Measurements from ENCODE around the gene ALK.

Gene ALK

DNA sequence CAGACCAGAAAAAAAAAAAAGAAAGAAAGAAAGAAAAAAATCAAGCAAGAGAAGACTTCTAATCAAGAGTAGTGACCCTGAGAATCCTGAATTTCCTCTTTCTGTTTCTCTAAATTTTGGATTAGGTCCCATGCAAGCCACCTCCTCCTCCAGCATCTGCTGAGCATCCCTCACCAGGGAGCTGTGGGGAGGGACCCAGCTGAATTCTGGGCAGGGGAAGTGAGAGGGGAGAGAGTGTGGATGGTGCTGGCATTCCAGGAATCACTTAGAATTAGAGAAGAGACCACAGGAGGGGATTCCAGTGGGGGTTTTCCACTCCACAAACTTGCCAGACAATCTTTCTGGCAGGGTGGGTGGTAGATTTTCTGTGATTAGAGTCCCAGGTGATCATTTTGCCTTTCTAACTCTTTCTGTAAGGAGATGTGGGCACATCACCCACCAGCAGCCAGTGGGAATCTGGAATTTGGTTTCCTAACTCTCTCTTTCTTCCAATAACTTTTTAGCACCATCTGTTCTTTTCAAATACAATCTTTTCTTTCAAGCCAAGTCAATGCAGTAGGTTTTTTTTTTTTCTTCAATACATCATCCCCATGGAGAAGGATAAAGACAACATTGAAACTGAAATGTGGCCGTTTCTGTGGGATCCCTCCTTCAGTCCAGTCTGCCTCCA lies 526.9 kb downstream of the ALK start:
- no peak for DNase-seq

DNA sequence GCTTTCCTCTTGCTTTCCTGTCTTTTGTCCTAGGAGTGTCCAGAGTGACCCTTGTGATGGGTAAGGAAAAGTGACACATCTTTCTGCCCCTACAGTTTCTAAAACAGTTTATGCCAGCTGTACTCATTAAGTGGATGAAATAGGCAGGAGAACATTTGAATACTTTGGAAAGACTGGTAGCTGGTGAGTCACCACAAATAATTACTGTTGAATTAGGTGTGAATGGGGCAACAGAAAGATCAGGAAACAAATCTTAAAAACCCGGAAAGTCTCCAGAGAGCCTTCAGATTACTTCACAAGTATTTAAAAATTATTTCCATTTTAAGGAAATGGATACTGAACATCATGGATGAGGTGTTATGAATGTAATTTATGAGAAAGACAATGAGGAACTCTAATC lies 527.7 kb downstream of the ALK start:
- DNase-seq: no peak

DNA sequence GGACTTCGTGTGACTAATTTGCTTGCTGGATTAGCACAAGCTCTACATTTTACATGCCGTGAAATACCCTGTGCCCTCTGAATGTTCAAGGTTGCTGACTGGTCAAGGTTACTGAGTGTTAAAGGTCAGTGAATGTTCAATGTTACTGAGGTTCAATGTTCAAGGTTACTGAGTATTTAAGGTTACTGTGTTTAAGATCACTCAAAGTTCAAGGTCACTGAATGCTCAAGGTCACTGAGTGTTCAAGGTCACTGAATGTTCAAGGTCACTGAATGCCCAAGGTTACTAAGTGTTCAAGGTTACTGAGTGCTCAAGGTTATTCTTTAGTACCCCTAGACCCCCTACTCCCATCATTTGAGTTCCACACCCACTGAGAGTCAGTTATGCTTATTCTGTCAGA lies 528.6 kb downstream of the ALK start:
- DNase-seq: no peak

DNA sequence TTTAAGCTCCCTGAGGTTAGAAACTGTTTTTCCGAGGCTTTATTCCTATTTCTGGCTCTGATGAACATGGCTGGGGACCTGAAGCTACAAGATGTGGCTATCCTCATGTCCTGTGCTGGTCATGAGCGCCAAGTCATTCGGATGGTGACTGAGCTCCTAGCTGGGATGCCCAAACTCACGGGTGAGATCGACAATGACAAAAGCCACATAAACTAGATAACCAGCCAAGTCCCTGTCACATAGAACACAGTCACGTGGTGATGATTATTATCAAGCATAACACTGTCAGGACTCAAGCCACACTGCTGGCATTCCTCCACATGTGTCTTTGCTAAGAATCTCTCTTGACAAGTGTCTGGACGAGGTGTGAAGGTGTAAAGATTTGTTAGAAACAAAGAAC lies 531.2 kb downstream of the ALK start:
- no peak for DNase-seq

DNA sequence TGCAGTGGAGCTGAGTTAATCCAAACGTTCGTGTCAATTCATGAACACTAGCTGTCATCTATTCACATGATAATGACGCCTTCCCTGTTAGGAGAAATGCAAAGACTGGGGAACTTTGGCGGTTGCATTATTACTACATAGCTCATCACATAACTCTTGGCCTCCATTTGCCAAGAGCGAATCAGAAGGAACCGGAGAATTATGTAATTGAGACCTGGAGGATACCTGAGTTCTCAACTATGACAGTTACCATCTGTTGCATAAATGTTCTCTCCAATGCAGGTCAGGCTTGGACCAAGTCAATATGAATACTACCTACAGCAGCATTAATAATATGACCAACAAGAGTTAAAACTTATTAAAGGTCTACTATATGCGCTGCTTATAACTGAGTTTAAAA lies 531.7 kb downstream of the ALK start:
- DNase-seq: no peak

DNA sequence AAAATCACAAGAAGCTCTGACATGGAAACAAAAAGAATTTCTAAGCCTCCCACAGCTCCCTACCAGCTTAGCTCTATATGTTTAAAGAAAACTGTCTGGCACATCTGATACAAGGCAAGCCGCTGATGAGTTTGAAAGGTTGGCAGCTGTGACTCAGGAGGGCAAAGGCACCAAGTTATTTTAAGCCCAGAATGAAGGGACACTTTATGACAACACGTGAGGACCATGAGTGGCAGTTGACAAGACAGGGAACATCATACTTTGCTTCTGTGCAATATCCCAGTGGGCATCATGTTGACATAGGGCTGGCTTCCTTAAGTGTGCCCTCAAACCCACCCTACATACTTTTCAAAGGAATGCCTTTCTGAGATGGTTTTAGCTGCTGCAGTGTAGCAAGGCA lies 533.3 kb downstream of the ALK start:
- no peak for DNase-seq

DNA sequence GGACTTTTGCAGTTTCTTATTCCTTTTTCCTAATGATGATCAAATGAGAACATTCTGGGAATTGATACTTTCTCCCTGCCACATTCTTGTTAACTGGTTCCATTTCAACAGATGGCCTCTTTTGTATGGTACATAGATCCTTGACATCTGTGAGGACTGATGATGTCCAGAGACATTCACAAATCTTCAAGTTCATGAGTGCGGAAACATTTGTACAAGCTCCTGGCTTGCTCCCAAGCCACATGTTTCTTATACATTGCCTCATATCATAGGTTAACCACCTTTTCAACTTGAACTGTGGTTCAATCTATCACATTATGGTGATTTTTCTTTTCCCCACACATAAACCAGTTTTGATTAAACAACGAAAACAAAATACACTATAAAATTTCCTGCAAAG lies 538.9 kb downstream of the ALK start:
- no peak for DNase-seq

DNA sequence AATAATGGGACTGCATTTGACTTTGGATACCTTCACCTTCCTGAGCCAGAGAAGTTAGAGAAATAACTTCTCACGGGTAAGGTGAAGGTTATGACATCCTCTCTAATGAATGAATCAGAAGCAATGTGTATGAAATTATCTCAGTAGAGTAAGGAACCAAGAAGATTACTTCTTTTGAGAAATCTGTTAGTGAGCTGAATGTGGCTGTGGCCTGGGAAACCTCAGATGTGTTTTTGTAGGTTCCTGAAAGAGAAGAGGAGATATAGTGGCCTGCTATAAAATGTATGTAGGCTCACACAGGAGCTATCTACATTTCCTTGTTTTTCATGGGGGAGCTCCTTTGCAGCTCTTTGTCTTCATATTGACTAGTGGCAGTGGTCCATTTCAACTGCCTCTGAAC lies 543.6 kb downstream of the ALK start:
- DNase-seq: no peak

DNA sequence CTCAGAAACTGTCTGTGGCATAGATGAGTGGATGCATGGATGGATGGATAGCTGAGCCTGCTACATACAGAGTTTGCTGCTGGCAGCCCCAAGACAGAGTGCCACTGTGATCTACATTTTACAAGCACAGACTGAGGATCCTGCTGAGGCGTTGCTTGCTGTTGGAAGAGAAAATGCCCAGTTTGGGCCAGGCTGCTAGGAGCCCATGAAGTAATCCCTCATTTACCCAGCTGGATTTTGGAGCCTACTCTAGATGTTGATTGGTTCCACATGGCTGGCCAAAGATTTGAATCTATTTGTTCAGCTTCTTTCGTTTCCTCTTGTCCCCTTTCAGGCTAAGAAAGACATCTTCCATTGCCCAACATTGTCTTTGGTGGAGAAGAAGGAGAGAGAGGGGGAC lies 544.8 kb downstream of the ALK start:
- no peak for DNase-seq

DNA sequence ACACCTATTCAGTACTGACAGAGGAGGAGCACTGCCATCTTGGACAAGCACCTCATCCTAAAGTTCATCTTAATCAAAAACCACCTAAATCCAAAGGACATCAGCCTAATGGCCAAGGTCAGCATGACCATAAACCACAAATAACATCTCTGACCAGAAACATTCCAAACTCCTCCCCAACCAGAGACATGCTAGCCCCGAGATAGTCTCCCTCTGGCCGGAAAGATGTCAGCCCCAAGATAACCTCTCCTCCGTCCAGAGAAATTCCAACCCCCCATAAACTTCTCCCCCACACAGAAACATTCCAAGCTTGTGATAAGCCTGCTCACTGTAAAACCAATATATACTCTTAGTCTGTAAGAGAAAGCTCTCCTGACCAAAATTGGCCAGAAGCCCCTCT lies 545.5 kb downstream of the ALK start:
- no peak for DNase-seq

DNA sequence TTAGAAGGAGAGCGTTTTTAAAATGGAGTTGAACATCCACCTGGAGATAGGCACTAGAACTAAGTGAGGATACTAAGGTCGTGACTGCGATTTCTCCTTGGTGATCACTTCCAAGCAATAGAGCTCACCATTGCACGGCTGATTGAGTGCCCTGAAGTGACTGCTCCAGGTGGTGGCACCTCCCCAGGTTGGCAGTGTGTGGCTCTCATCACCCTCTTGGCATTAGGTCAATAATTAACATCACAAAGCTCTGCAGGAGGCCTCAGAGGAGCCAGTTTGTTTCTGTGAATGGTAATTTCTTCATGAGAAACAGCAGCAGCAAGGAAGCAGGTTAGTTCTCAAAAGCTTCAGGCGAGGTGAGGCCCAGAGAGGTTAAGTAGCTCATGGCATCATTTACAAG lies 546.6 kb downstream of the ALK start:
- no peak for DNase-seq

DNA sequence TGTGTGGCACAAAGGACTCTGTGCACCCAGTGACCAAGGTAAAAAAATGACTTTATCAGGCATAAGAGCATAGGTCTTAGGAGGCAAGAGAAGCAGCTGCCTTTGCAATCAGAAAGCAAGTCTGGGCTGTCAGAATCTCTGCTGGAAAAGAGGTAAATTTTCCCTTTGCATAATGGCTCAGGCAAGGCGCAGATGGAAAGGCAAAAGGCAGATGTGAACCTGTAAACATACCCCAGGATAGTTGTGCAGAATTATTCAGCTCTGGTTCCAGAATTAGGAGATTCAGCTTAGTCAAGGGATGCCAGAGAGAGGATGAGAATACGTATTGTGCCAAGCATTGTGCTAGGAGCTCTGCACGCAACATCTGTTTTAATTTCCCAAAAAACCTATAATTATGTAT lies 547.5 kb downstream of the ALK start:
- DNase-seq: no peak

DNA sequence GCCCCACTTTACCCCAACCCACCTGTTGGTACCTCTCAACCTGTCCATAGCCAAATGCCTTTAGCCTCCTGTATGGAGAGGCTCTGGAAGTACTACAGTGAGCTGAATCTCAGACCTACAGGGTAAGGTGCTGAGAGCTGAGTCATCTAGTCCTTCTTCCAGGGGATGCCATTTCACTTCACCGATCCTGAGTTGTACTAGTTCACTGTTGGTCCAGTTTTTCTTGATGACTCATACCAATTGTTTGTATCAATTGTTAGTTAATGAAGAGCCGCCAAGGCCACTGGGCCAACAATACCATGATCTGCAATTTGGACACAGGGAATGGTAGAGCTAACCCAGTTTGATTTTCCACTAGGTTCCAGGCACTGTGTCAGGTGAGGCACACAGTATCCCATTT lies 549.2 kb downstream of the ALK start:
- no peak for DNase-seq

DNA sequence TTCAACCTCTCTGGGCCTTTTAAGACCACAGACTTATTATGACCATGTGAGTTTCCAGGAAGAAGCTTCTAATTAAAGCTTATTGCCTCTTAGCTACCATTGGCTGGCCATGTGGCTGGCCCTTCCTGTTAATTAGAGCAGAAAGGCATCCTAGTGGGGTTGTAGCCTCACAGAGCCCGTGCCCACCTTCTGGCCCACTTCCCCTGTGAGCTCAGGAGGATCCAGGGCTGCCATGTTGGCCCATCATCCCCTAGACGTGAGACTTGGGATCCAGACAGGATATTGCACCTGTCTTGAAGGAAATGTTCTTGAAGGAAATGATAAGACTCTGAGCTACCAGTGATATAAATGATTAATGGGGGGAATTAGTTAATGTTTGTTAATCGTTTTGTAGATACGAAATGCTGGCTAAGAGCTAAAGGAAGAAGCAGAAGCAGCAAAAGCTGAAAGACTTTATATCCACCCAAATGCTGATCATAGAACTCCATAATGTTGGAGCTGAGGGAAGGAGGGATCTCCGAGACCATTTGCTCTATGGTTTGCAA lies 550.7 kb downstream of the ALK start:
- no peak for DNase-seq

DNA sequence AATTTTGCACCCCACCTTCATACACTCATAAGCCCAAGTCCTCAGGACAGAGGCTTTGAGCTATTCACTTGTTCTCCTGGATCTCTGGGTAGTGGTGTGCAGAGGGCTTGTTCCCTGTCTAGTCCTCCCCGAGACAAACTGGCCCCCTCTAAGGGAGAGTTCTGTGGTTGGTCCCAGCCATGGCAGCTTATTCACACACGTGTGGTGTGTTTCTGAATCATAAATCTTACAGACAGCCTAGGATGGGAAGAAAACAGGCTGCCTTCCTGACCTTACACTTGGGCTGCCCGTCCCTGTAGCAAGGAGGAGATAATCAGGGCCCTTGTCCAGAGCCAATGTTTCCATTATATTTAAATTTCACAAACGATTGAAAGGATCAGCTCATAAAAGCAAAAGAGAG lies 551.2 kb downstream of the ALK start:
- no peak for DNase-seq

DNA sequence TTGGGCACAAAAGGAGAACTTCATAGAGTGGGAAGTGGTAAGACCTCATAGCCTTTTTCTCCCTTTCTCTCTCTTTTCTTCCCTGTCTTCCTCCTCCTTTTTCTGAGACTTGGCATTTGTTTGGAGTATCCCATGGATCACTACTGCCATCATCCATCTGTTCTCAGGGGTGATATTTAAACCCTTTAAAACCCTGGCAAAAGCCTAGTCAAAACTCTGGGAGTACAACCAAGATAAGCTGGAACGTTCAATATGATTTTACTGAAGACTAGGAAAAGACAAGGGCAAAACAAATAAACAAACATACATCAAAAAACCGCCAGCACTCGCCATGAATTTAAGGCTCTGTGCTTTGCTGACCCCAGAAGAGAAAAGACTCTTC lies 552.7 kb downstream of the ALK start:
- no peak for DNase-seq

DNA sequence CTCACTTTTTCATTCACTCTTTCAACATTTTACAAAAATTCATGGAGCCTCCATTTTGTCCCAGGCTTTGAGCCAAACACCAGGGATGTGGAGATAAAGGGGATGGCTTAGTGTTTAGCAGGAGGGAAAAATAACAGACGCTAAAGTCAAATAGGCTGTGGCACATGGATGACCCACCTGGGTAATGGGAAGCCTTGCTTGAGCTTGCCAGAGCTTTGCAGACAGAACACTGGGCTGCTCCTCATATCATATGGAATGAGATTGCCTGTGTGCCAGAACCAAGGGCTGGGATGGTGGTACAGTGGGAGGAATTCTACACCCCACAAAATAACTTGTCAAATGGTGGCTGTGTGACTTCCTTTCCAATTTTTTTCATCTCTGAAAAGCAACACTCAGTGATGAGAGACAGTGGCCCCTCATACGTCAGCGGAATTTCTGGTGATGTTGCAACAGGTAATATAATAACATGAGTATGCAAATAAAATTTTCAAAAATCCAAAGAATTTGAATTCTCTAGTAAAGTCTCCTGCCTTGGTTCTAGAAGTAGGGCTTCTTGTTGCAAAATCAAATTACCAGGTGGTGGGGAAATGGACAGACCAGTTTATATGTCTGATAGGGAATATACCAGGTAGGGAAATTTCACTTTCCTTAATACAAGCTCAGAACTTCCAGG lies 553.3 kb downstream of the ALK start:
- DNase-seq: no peak

DNA sequence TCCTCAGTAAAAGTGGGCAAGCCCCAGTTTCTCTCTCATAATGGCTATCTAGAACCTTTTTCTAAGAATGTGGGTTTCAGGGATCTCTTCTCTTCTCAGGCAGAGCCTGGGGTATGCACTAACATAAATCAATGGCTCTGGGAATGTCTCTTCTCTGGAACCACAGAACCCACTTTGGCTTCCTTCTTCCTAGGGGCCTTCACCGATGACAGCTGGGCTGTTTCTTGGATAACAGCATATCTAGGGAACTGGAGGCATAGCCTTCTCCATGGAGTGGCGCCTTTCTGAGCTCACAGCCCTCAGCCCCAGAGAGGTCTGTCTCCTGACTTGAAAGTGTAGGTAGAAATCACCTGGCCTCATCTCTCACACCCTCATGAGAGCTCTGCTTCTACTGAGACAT lies 558.3 kb downstream of the ALK start:
- no peak for DNase-seq

DNA sequence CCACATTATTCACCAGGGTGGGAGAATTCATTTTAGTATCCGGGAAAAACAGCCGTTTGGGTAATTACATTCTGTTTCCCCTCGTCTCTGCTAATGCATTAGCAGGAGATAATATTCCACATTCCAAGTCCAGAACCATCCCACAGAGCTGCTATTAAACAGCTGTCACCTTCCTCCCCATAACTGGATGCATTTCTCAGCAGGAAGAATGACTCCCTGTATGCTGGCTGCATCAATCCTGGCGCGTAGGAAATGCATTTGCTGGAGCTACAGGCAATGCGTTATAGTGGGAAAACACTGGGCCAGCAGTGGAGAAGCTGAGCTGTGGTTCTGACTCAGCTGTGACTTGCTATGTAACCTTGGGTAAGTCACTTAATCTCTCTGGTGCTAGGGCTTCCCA lies 560.2 kb downstream of the ALK start:
- DNase-seq: no peak

DNA sequence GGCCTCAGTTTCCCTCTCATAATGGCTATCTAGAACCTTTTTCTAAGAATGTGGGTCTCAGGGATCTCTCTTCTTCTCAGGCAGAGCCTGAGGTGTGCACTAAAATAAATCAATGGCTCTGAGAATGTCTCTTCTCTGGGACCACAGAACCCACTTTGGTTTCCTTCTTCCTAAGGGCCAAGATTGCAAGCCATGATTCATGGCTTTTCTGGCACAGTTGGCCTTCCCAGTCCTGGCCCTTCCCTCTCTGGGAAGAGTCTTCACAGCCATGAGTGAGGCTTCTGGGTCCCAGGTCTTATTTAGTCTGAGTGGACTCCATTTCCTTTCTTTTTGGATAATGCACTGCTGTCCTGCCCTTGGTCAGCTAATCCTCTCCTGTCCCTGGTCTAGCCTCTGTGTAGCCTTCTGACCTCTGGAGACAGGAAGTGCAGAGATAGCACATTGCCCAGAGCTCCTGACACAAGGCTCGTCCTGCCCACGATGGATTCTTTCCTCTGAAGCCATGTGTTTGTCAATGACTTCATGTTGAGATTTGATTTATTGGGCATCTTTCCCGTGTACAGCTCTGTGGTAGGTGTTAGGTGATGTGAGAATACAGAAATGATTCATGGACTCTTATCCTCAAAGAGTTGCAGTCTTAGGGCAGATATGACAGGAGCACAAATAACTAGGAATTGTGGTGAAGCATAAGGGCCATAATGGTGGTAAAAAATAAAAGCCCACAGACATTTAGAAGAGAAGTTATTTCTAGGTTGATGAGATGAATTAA lies 561.2 kb downstream of the ALK start:
- DNase-seq: no peak

DNA sequence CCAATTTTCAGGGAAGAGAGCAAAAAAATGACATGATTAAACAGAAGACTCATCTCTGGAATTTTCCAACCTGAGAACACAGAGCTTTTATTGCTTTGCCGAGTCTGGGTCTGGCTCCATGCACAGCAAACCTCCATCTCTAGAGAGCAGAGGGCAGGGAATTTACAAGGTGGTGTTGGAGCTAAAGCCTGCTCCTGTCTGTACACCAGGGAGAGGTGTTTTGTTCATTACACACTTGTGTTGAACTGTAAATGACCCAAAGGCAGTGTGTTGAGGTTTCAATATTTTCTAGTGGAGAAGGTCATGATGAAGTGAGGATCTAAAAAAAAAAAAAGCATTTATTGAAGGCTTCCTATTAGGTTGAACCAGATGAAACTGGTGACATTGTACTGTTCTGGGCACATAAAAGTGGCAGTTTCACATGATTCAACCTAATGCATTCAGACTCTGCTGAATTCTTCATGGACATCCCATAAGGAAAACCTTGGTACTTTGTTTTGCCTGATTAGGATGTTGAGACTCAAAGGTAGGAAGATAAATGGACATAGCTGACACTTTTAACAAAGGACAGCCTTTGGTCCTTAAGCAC lies 567.9 kb downstream of the ALK start:
- no peak for DNase-seq

DNA sequence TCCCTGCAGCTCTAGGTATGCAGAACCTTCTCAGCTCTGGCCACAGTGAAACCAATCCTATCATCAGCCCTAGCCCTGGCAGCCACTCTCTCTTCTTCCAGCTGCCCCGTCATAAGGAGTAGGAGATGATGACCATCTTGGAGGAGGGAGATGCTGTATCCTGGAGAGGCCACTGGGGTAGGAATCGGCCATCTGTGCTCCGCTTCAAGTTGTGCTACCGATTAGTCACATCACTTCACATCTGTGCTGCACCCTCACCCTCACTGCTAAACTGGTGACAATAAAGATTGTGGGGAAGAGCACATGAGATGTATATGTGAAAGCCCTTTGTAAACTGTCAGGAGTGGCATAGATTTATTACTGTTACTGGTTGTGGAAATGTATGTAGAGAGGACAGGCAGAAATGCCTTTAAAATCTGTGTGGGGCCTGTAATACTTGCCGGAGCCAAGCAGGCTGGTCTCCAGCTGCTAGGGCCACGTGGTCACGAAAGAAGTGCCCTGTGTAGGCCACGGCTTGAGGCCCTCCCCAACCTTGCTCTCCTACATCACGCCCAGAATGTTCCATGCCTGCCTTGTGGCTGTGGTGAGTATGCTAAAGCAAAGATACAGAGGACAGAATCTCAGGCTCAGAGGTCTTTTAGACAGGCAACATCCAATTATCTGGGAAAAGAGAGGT lies 569.3 kb downstream of the ALK start:
- DNase-seq: no peak

DNA sequence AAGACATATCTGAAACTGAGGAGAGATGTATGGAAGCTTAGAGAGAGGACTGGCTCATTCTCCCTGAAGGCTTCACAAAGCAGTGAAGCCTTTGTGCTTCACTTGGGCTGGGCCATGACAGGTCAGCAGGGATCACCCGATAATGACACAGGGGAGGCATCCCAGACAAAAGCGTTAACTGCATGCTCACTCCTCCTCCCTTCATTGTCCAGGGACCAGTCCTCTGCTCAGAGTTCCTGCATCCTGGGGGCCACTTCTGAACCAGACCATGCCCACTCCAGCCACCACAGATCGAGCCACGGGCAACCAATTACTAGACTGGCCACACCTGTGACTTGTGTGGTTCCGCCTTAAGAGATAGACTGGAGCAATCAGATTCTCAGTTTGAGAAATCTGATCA lies 570.1 kb downstream of the ALK start:
- no peak for DNase-seq

All from activated gamma-delta T cell (primary cell).